Liver (tissue), 9 donors: ENCODE data around the gene ZBTB47. TPM values are rescaled to one million over a fixed set of nuclear protein-coding genes. Genes with fewer than 3 reads are reported as not detected.

Source experiments
- DNase-seq: peaks from one replicate; pipeline ENCODE4 v3.0.0-alpha.2; 2017; ENCODE audit warnings: low spot score
- H3K27ac ChIP-seq, 2 donors: one replicate each; pipeline ENCODE4 v1.7.0; 2013; ENCODE audit warnings: inconsistent platforms in 2 of 2, low read length in 2 of 2, control low read depth in 1 of 2, low read depth in 1 of 2, mild to moderate bottlenecking in 1 of 2
- H3K27me3 ChIP-seq, 4 donors: one replicate each; pipeline versions ENCODE4 v1.6.1 to v1.7.0; 2013; ENCODE audit warnings: low read length in 3 of 4, inconsistent platforms in 1 of 4, mild to moderate bottlenecking in 1 of 4, moderate library complexity in 1 of 4; ENCODE audit not compliant: control insufficient read depth in 4 of 4, insufficient read depth in 4 of 4
- H3K36me3 ChIP-seq, 4 donors: one replicate each; pipeline versions ENCODE4 v1.6.1 to v1.7.0; 2013; ENCODE audit warnings: low read length in 3 of 4, mild to moderate bottlenecking in 3 of 4, low read depth in 1 of 4, moderate library complexity in 1 of 4; ENCODE audit not compliant: control insufficient read depth in 4 of 4, insufficient read depth in 3 of 4
- H3K4me1 ChIP-seq, 4 donors: one replicate each; pipeline versions ENCODE4 v1.6.1 to v1.7.0; 2013; ENCODE audit warnings: low read length in 3 of 4, mild to moderate bottlenecking in 3 of 4, moderate library complexity in 1 of 4; ENCODE audit not compliant: control insufficient read depth in 4 of 4, insufficient read depth in 4 of 4
- H3K4me3 ChIP-seq, 3 donors: one replicate each; pipeline versions ENCODE4 v1.6.1 to v1.7.0; 2013; ENCODE audit warnings: low read length in 3 of 3, control low read depth in 1 of 3, low read depth in 1 of 3, mild to moderate bottlenecking in 1 of 3
- H3K9ac ChIP-seq, 2 donors: one replicate each; pipeline ENCODE4 v1.7.0; 2013; ENCODE audit warnings: low read length in 2 of 2, mild to moderate bottlenecking in 2 of 2, moderate library complexity in 2 of 2, control low read depth in 1 of 2, low read depth in 1 of 2
- H3K9me3 ChIP-seq, 4 donors: one replicate each; pipeline versions ENCODE4 v1.6.1 to v1.7.0; 2013; ENCODE audit warnings: low read length in 3 of 4; ENCODE audit not compliant: control insufficient read depth in 4 of 4
- EGR1 ChIP-seq, 2 donors: IDR thresholded peaks; 2 replicates each; pipeline ENCODE4 v1.6.1; 2016 to 2018; ENCODE audit warnings: antibody characterized with exemption in 2 of 2, low read depth in 2 of 2
- FOXA1 ChIP-seq: IDR thresholded peaks from 2 replicates; pipeline ENCODE4 v1.6.1; 2016; ENCODE audit warnings: antibody characterized with exemption
- FOXA2 ChIP-seq: IDR thresholded peaks from 2 replicates; pipeline ENCODE4 v1.6.1; 2016; ENCODE audit warnings: antibody characterized with exemption
- GABPA ChIP-seq, 2 donors: IDR thresholded peaks in 1 of 2; conservative IDR thresholded peaks in 1 of 2; 2 replicates each; pipeline ENCODE4 v1.6.1; 2016; ENCODE audit warnings: antibody characterized with exemption in 2 of 2, mild to moderate bottlenecking in 1 of 2, moderate library complexity in 1 of 2
- HNF4A ChIP-seq, 2 donors: conservative IDR thresholded peaks; 2 replicates each; pipeline ENCODE4 v1.6.1; 2016; ENCODE audit warnings: antibody characterized with exemption in 2 of 2, mild to moderate bottlenecking in 2 of 2
- HNF4G ChIP-seq: IDR thresholded peaks from 2 replicates; pipeline ENCODE4 v1.6.1; 2016; ENCODE audit warnings: antibody characterized with exemption
- JUND ChIP-seq, 2 donors: IDR thresholded peaks; 2 replicates each; pipeline ENCODE4 v1.6.1; 2016; ENCODE audit warnings: antibody characterized with exemption in 2 of 2
- NR2F2 ChIP-seq: IDR thresholded peaks from 2 replicates; pipeline ENCODE4 v1.6.1; 2016; ENCODE audit warnings: antibody characterized with exemption
- RAD21 ChIP-seq, 2 donors: IDR thresholded peaks; 2 replicates each; pipeline ENCODE4 v1.6.1; 2016; ENCODE audit warnings: antibody characterized with exemption in 2 of 2, mild to moderate bottlenecking in 2 of 2
- SP1 ChIP-seq: IDR thresholded peaks from 2 replicates; pipeline ENCODE4 v1.6.1; 2018; ENCODE audit warnings: antibody characterized with exemption, mild to moderate bottlenecking
- TAF1 ChIP-seq: conservative IDR thresholded peaks from 2 replicates; pipeline ENCODE4 v1.6.1; 2016; ENCODE audit warnings: antibody characterized with exemption, mild to moderate bottlenecking
- YY1 ChIP-seq: IDR thresholded peaks from 2 replicates; pipeline ENCODE4 v1.6.1; 2016; ENCODE audit warnings: antibody characterized with exemption, mild to moderate bottlenecking
- WGBS: extraction: QIAGEN DNeasy Blood & Tissue Kit; methylation state at CpG from one replicate; pipeline ENCODE4 v1.1.7; 2013; 5-methylcytosine and 5-hydroxymethylcytosine counted together
- polyA plus RNA-seq, 2 donors: library from polyadenylated mRNA; stranded (reverse) in 1 of 2; unstranded in 1 of 2; fragments of 200-250 nt in 1 of 2; fragments of >200 nt in 1 of 2; fragmentation: Nextera tagmentation in 1 of 2; extraction: Ambion mirVana in 1 of 2; gene quantifications; one replicate each; pipeline versions ENCODE4 v1.2.1 to v1.2.3, GENCODE V29; 2013 to 2015
- total RNA-seq, 2 donors: library from RNA; depleted of rRNA; stranded (reverse); fragments of >200 nt; gene quantifications; one replicate each; pipeline ENCODE4 v1.2.3, GENCODE V29; 2014
- TF ChIP-seq, protein P1 (sequence below): IDR thresholded peaks from 2 replicates; pipeline ENCODE4 v1.6.1; 2016; ENCODE audit warnings: antibody characterized with exemption
- TF ChIP-seq, protein P2 (sequence below): IDR thresholded peaks from 2 replicates; pipeline ENCODE4 v1.6.1; 2016; ENCODE audit warnings: antibody characterized with exemption, mild to moderate bottlenecking
- TF ChIP-seq, protein P3 (sequence below): fragments of 150-350 bp; IDR thresholded peaks from 2 replicates; pipeline ENCODE4 v1.5.1; 2017; ENCODE audit warnings: improper control_type of control experiment, low read depth, low read length; ENCODE audit not compliant: missing input control
- TF ChIP-seq, protein P4 (sequence below): IDR thresholded peaks from 2 replicates; pipeline ENCODE4 v1.6.1; 2016; ENCODE audit warnings: antibody characterized with exemption
- TF ChIP-seq, protein P5 (sequence below): IDR thresholded peaks from 2 replicates; pipeline ENCODE4 v1.6.1; 2016; ENCODE audit warnings: antibody characterized with exemption
- donor health status: healthy.
- donor health status: healthy.
- donor health status: healthy.
- donor health status: healthy.
- donor health status: healthy.

Gene ZBTB47
- total and polyA plus RNA-seq, 4 donors, result 0.42 to 7.4 (median 4.2) TPM

DNA sequence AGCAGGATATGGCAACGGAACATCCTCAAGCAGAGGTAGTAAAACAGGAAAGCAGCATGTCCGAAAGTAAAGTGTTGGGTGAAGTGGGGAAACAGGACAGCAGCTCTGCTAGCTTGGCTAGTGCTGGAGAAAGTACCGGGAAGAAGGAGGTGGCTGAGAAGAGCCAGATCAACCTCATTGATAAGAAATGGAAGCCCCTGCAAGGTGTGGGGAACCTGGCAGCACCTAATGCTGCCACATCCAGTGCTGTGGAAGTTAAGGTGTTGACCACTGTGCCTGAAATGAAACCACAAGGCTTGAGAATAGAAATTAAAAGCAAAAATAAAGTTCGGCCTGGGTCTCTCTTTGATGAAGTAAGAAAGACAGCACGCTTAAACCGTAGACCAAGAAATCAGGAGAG, 14.3 kb upstream of the ZBTB47 start (continued):
- TF ChIP-seq SP1 (no peak), RAD21 (IDR thresholded peaks at IDR 0.05) (no peak), HNF4A (conservative IDR thresholded peaks at IDR 0.05) (no peak), HNF4G (no peak)
- TF ChIP-seq, protein P1, sequence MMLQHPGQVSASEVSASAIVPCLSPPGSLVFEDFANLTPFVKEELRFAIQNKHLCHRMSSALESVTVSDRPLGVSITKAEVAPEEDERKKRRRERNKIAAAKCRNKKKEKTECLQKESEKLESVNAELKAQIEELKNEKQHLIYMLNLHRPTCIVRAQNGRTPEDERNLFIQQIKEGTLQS, result no peak

DNA sequence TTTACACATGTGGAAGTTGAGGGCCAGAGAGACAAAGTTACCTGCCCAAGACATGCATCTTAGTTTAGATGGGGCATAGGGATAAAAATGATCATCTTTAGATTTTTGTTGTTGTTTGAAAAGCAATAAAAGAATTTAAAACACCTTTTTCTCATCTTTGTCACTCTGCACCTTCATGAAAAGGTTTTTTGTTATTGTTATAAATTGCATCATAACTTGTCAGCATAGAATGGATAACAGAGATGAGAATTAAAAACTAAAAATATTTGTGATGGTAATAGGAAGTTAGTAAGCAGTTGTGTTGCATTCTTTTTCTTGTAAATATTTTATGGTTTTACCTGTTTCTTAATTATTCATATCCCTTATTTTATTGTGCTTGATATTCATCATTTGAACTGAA, 13.4 kb upstream of the ZBTB47 start:
- Histone ChIP-seq H3K9me3 (no peaks in the 10 kb centered on the region), H3K36me3 (peaks cover 22 to 85% (median 77%) of the 10 kb centered on the region in 4 donors), H3K4me1 (no peaks in the 10 kb centered on the region), H3K9ac (no peak overlapping the region), H3K27ac (no peak overlapping the region), H3K27me3 (no peaks in the 10 kb centered on the region), H3K4me3 (no peak overlapping the region)
- TF ChIP-seq, protein P2, sequence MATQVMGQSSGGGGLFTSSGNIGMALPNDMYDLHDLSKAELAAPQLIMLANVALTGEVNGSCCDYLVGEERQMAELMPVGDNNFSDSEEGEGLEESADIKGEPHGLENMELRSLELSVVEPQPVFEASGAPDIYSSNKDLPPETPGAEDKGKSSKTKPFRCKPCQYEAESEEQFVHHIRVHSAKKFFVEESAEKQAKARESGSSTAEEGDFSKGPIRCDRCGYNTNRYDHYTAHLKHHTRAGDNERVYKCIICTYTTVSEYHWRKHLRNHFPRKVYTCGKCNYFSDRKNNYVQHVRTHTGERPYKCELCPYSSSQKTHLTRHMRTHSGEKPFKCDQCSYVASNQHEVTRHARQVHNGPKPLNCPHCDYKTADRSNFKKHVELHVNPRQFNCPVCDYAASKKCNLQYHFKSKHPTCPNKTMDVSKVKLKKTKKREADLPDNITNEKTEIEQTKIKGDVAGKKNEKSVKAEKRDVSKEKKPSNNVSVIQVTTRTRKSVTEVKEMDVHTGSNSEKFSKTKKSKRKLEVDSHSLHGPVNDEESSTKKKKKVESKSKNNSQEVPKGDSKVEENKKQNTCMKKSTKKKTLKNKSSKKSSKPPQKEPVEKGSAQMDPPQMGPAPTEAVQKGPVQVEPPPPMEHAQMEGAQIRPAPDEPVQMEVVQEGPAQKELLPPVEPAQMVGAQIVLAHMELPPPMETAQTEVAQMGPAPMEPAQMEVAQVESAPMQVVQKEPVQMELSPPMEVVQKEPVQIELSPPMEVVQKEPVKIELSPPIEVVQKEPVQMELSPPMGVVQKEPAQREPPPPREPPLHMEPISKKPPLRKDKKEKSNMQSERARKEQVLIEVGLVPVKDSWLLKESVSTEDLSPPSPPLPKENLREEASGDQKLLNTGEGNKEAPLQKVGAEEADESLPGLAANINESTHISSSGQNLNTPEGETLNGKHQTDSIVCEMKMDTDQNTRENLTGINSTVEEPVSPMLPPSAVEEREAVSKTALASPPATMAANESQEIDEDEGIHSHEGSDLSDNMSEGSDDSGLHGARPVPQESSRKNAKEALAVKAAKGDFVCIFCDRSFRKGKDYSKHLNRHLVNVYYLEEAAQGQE, result no peak
- TF ChIP-seq FOXA2 (no peak), YY1 (no peak), HNF4A (conservative IDR thresholded peaks at IDR 0.05) (no peak), HNF4G (no peak), EGR1 (IDR thresholded peaks at IDR 0.05; ENCODE audit: low read depth in 2 of 2) (no peak), RAD21 (IDR thresholded peaks at IDR 0.05) (no peak), FOXA1 (no peak), SP1 (no peak), GABPA (IDR thresholded peaks at IDR 0.05 in 1 of 2, conservative IDR thresholded peaks at IDR 0.05 in 1 of 2) (no peak), JUND (IDR thresholded peaks at IDR 0.05) (no peak), TAF1 (no peak)
- TF ChIP-seq, protein P1, result no peak
- TF ChIP-seq, protein P3, sequence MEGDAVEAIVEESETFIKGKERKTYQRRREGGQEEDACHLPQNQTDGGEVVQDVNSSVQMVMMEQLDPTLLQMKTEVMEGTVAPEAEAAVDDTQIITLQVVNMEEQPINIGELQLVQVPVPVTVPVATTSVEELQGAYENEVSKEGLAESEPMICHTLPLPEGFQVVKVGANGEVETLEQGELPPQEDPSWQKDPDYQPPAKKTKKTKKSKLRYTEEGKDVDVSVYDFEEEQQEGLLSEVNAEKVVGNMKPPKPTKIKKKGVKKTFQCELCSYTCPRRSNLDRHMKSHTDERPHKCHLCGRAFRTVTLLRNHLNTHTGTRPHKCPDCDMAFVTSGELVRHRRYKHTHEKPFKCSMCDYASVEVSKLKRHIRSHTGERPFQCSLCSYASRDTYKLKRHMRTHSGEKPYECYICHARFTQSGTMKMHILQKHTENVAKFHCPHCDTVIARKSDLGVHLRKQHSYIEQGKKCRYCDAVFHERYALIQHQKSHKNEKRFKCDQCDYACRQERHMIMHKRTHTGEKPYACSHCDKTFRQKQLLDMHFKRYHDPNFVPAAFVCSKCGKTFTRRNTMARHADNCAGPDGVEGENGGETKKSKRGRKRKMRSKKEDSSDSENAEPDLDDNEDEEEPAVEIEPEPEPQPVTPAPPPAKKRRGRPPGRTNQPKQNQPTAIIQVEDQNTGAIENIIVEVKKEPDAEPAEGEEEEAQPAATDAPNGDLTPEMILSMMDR, result no peak
- DNase-seq, result no peak

DNA sequence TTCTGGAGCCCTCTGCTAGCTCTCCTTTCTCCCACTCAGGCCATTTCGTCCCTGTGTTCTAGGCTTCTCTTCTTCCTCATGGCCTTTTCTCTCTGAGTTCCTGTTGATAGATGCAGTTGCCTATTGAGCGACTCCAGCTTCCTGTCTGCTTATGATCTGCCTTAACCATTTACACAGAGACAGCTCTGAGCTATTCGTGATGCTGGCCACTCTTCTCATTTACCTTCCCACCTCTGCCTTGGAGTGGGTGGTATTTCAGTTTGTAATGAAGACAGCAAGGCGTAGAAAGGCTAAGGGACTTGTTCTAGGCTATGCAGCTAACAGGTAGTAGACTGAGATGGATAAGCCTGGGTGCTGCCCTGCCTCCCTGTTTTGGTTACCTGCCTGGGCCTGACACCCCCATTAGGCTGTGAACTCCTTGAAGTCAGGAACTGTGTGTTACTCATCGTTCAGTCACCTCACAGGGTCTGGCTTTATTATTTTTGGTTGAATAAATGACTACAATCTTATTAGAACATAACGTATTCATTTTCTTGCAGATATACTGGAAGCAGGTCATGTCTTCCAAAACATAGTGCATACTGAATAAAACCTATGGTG, 12.6 kb upstream of the ZBTB47 start:
- H3K9ac ChIP-seq, result no peak overlapping the region
- peaks cover 22 to 86% (median 75%) of the 10 kb centered on the region in 4 donors for H3K36me3 ChIP-seq
- TF ChIP-seq RAD21 (IDR thresholded peaks at IDR 0.05) (no peak), JUND (IDR thresholded peaks at IDR 0.05) (no peak), FOXA2 (no peak), FOXA1 (no peak), YY1 (no peak), NR2F2 (no peak), HNF4A (conservative IDR thresholded peaks at IDR 0.05) (no peak)
- TF ChIP-seq, protein P4, sequence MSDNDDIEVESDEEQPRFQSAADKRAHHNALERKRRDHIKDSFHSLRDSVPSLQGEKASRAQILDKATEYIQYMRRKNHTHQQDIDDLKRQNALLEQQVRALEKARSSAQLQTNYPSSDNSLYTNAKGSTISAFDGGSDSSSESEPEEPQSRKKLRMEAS, result no peak
- TF ChIP-seq, protein P5, sequence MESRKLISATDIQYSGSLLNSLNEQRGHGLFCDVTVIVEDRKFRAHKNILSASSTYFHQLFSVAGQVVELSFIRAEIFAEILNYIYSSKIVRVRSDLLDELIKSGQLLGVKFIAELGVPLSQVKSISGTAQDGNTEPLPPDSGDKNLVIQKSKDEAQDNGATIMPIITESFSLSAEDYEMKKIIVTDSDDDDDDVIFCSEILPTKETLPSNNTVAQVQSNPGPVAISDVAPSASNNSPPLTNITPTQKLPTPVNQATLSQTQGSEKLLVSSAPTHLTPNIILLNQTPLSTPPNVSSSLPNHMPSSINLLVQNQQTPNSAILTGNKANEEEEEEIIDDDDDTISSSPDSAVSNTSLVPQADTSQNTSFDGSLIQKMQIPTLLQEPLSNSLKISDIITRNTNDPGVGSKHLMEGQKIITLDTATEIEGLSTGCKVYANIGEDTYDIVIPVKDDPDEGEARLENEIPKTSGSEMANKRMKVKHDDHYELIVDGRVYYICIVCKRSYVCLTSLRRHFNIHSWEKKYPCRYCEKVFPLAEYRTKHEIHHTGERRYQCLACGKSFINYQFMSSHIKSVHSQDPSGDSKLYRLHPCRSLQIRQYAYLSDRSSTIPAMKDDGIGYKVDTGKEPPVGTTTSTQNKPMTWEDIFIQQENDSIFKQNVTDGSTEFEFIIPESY, result no peak
- H3K9me3 ChIP-seq, result no peaks in the 10 kb centered on the region
- WGBS, result 87% methylated on average over 6 of the region's 6 CpGs
- H3K4me1 ChIP-seq, result no peaks in the 10 kb centered on the region
- H3K27me3 ChIP-seq, result no peaks in the 10 kb centered on the region
- DNase-seq, result no peak
- no peak overlapping the region for H3K4me3 ChIP-seq
- no peak overlapping the region for H3K27ac ChIP-seq
